CD4-positive, alpha-beta T cell (primary cell): Measurements from ENCODE around the gene PRUNE1. TPM values are rescaled to one million over a fixed set of nuclear protein-coding genes. Genes with fewer than 3 reads are reported as not detected.

Experiments used
- ATAC-seq: fragments of 200-7000 bp; cut with Tn5 transposase; one replicate; pipeline ENCODE4 v1.10.0; 2022; ENCODE audit warnings: mild to moderate bottlenecking; ENCODE audit not compliant: poor library complexity
- CTCF ChIA-PET: fragments of 350-600 bp; sonication (Branson Sonifier 250); formaldehyde crosslinking; loops from one replicate; lab custom pipeline; 2021; ENCODE audit warnings: antibody characterized with exemption, inconsistent platforms; lab: Charles Lee
- POLR2A ChIA-PET: fragments of 350-600 bp; sonication (Branson Sonifier 250); formaldehyde crosslinking; loops from one replicate; lab custom pipeline; 2021; ENCODE audit warnings: antibody characterized with exemption, inconsistent platforms; lab: Charles Lee
- DNase-seq, 14 experiments: peaks; one replicate each; pipeline ENCODE4 v3.0.0-alpha.2; 2013 to 2020; ENCODE audit warnings: mixed read lengths in 2 of 14
- H3K27ac ChIP-seq, 2 donors: one replicate each; pipeline versions ENCODE4 v1.5.1 to v1.7.0; 2013; ENCODE audit warnings: low read length in 2 of 2, low read depth in 1 of 2, mild to moderate bottlenecking in 1 of 2
- H3K27me3 ChIP-seq, 2 experiments: 1 replicate in 1 of 2; 2 replicates in 1 of 2; pipeline versions ENCODE4 v1.6.1 to v1.7.0; 2013; ENCODE audit warnings: low read length in 2 of 2, control low read depth in 1 of 2, mild to moderate bottlenecking in 1 of 2, moderate library complexity in 1 of 2; ENCODE audit not compliant: insufficient read depth in 2 of 2, control insufficient read depth in 1 of 2
- H3K36me3 ChIP-seq: one replicate; pipeline ENCODE4 v1.6.1; 2013; ENCODE audit warnings: low read length, control low read depth; ENCODE audit not compliant: insufficient read depth
- H3K4me1 ChIP-seq: one replicate; pipeline ENCODE4 v1.6.1; 2013; ENCODE audit warnings: low read length, control low read depth; ENCODE audit not compliant: insufficient read depth
- H3K4me3 ChIP-seq: one replicate; pipeline ENCODE4 v1.5.1; 2013; ENCODE audit warnings: mild to moderate bottlenecking, low read length, moderate library complexity
- H3K9me3 ChIP-seq, 2 experiments: 1 replicate in 1 of 2; 2 replicates in 1 of 2; pipeline versions ENCODE4 v1.6.1 to v1.7.0; 2013; ENCODE audit warnings: low read length in 2 of 2, mild to moderate bottlenecking in 2 of 2, control low read depth in 1 of 2, moderate library complexity in 1 of 2; ENCODE audit not compliant: control insufficient read depth in 1 of 2, insufficient read depth in 1 of 2
- H3K27ac Mint-ChIP-seq: one replicate; pipeline ENCODE4 v1.8.0; 2020; ENCODE audit warnings: mixed read lengths
- H3K27me3 Mint-ChIP-seq: one replicate; pipeline ENCODE4 v1.8.0; 2021; ENCODE audit warnings: mixed read lengths
- H3K36me3 Mint-ChIP-seq: one replicate; pipeline ENCODE4 v1.8.0; 2021; ENCODE audit warnings: low read depth, mixed read lengths
- H3K4me1 Mint-ChIP-seq: one replicate; pipeline ENCODE4 v1.8.0; 2021; ENCODE audit warnings: low read depth, mixed read lengths
- H3K4me3 Mint-ChIP-seq: one replicate; pipeline ENCODE4 v1.8.0; 2020; ENCODE audit warnings: mild to moderate bottlenecking, mixed read lengths
- H3K9me3 Mint-ChIP-seq: one replicate; pipeline ENCODE4 v1.8.0; 2020; ENCODE audit warnings: mixed read lengths
- CTCF ChIP-seq: fragments of 200-600 bp; IDR thresholded peaks from one replicate; pipeline ENCODE4 v1.8.0; 2022; ENCODE audit warnings: antibody characterized with exemption, mild to moderate bottlenecking
- intact Hi-C, 2 experiments: fragments of 100-400 bp; cut with DNase I in 1 of 2; cut with micrococcal nuclease in 1 of 2; formaldehyde crosslinking; loops; one replicate each; pipeline versions ENCODE4 v1.15.1 to v1.9.0; 2023 to 2025; cut with DNase I, micrococcal nuclease
- total RNA-seq, 174 experiments: library from RNA in 2 of 174; stranded (reverse) in 2 of 174; gene quantifications; one replicate each; pipeline ENCODE4 v1.2.3 and lab custom pipeline; 2021 to 2026

Gene PRUNE1
- total RNA-seq, 2 experiments from 2014 or later: 10.9 to 12.1 TPM

GRCh38 chr1:151036356-151036755 is 28.1 kb downstream of the PRUNE1 start, which contains the start of gene BNIPL:
BNIPL (plus strand) TSS chr1:151036586; CDS start chr1:151036726, 140 bp downstream.
- Histone ChIP-seq H3K27ac (no peak within 1 kb of the TSS), H3K4me1 (no peaks in the 10 kb centered on the region), H3K36me3 (peaks cover 28% of the 10 kb centered on the region), H3K4me3 (no peak within 1 kb of the TSS), H3K9me3 (no peaks in the 10 kb centered on the region), H3K27me3 (no peaks in the 10 kb centered on the region)
- peak within 1 kb of the TSS; percentile 52 for H3K27ac Mint-ChIP-seq
- no peaks in the 10 kb centered on the region for H3K27me3 Mint-ChIP-seq
- intact Hi-C loops: no loop called here
- DNase-seq: no peak
- peaks cover 9% of the 10 kb centered on the region for H3K4me1 Mint-ChIP-seq
- peaks cover 25% of the 10 kb centered on the region for H3K36me3 Mint-ChIP-seq
- no peak for ATAC-seq
- H3K4me3 Mint-ChIP-seq: no peak within 1 kb of the TSS
- H3K9me3 Mint-ChIP-seq: no peaks in the 10 kb centered on the region
- no peak for TF ChIP-seq CTCF
- ChIA-PET CTCF (interaction anchor here (2.8 kb wide), 1 partner anchor 12 kb away, joined by 10 read pairs; no protein-coding TSS in a partner anchor), POLR2A (interaction anchor here (2.0 to 3.4 kb wide), 2 partner anchors 11 to 14 kb away, joined by 6 to 13 read pairs; partner anchors contain the start of gene C1orf56)

- Mint-ChIP-seq H3K27ac (peak overlapping the region; percentile 28), H3K36me3 (peaks cover 21% of the 10 kb centered on the region), H3K4me3 (no peak overlapping the region), H3K9me3 (no peaks in the 10 kb centered on the region), H3K4me1 (peaks cover 9% of the 10 kb centered on the region), H3K27me3 (no peaks in the 10 kb centered on the region)
- intact Hi-C loops: no loop called here
- ChIA-PET POLR2A (interaction anchor here (2.0 to 3.4 kb wide), 2 partner anchors 11 to 13 kb away, joined by 6 to 13 read pairs; partner anchors contain the start of gene C1orf56), CTCF (interaction anchor here (2.8 kb wide), 1 partner anchor 12 kb away, joined by 10 read pairs; no protein-coding TSS in a partner anchor)
- Histone ChIP-seq H3K27me3 (no peaks in the 10 kb centered on the region), H3K27ac (no peak overlapping the region), H3K4me1 (no peaks in the 10 kb centered on the region), H3K9me3 (no peaks in the 10 kb centered on the region), H3K4me3 (no peak overlapping the region), H3K36me3 (peaks cover 23% of the 10 kb centered on the region)
- TF ChIP-seq CTCF: no peak
- DNase-seq (no peak), ATAC-seq (no peak)
Observed at GRCh38 chr1:151037032-151037431, 28.8 kb downstream of the PRUNE1 start.

GRCh38 chr1:151039521-151039920 is 31.3 kb downstream of the PRUNE1 start:
- H3K36me3 Mint-ChIP-seq: peaks cover 9% of the 10 kb centered on the region
- no peak overlapping the region for H3K27ac Mint-ChIP-seq
- H3K4me3 Mint-ChIP-seq: no peak overlapping the region
- no peak for TF ChIP-seq CTCF
- ATAC-seq (no peak), DNase-seq (no peak)
- ChIA-PET POLR2A (interaction anchor here (1.6 to 3.4 kb wide), 2 partner anchors 9 to 11 kb away, joined by 7 to 13 read pairs; partner anchors contain the start of gene C1orf56), CTCF (interaction anchor here (0.9 to 1.0 kb wide), 2 partner anchors 15 to 20 kb away, joined by 3 read pairs; partner anchors contain the start of gene CDC42SE1)
- Histone ChIP-seq H3K4me3 (no peak overlapping the region), H3K27me3 (no peaks in the 10 kb centered on the region), H3K36me3 (peaks cover 8% of the 10 kb centered on the region), H3K4me1 (peaks cover 9% of the 10 kb centered on the region), H3K9me3 (no peaks in the 10 kb centered on the region), H3K27ac (no peak overlapping the region)
- intact Hi-C loops: no loop called here
- peaks cover 22% of the 10 kb centered on the region for H3K4me1 Mint-ChIP-seq
- no peaks in the 10 kb centered on the region for H3K9me3 Mint-ChIP-seq
- no peaks in the 10 kb centered on the region for H3K27me3 Mint-ChIP-seq
